ENCODE data around the gene CGB5.
"Not testable (repeated sequence)": the region's sequence is repeated elsewhere in the genome, so short reads cannot be mapped to it uniquely, and the experiment has no call there.

CGB5 gene

DNA sequence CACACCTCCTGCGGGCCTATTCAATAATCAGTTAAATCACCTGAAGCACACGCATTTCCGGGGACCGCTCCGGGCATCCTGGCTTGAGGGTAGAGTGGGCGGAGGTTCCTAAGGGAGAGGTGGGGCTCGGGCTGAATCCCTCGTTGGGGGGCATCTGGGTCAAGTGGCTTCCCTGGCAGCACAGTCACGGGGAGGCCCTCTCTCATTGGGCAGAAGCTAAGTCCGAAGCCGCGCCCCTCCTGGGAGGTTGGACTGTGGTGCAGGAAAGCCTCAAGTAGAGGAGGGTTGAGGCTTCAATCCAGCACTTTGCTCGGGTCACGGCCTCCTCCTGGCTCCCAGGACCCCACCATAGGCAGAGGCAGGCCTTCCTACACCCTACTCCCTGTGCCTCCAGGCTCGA lies at the start of gene CGB5:
Gene CGB5, plus strand, starts transcription at position 301 of the 400 bp plus-strand sequence. CDS start 362 bp downstream, outside the sequence.
- not testable (repeated sequence) for DNase-seq (ENCODE audit: low read depth, low spot score)

DNA sequence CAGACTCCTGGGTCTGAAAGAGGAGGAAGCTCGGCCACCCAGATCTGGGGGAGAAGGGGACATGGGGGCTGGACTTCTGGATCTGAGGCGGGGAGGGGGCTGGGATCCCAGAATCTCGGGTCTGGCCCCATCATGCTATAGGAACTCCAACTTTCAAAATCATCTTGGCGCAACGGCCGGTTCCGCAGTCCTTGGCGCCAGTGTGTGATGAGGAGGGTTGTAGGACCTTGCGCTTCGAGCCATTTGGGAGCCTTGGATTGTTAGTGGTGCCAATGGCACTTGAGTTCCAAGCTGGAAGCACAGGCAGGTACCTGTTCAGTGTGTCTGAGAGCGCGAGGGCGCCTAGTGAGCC lies 49.6 kb upstream of the CGB5 start:
- DNase-seq (ENCODE audit: low read depth, low spot score), result no peak

GRCh38 chr19:48997972-48998371 lies 45.7 kb upstream of the CGB5 start:
- peak; percentile 78 for DNase-seq (ENCODE audit: low read depth, low spot score)

DNA sequence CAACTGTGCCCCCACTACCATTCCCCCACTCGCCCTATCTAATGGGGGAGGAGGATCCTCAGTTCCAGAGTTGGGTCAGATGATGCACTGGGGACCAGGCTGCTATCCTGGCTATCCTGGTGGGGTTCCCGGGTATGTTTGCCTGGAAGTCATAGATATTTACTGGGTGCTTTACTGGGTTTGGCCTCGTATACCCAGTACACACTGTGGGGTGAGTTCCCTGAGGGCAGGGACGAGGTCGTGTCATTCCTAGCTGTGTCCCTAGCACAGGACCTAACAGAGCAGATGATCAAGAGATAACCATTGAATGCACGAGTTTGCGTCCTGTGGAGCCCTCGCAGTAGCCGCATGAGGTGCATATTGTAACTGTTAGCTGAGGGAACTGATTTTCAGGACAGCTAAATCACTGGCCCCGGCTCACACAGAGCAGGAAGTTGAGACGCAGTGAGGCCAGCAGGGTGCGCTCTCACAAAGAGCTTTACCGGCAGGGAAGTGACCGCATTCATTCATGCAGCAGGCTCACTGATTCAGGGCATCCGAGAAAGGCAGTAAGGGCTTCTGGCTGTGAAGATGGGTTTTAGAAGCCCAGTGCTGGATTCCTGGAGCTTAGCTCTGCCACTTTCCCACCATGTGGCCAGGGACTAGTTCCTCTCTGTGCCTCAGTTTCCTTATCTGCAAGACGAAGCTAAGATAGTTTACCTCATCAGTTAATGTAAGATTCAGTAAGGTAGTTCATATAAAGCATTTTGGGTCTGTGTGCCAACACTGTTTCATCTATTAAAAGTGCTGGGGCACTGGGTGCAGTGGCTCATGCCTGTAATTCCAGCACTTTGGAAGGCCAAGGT lies 43.9 kb upstream of the CGB5 start:
- DNase-seq (ENCODE audit: low read depth, low spot score), result peak; percentile 89

DNA sequence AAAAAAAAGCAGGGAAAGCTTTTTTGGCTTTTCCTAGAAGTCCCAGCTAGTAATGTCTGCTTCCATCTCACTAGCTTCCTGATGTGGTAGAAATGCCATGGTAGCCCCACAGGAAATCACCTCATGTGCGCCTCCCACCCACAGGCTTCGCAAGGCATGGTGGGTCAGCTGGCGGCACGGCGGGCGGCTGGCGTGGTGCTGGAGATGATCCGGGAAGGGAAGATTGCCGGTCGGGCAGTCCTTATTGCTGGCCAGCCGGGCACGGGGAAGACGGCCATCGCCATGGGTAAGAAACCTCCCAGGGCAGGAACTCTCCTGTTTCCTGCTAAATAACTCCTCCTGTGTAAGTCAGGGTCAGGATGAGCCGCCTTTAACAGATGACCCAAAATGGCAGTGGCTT lies 39.5 kb upstream of the CGB5 start:
- no peak for DNase-seq (ENCODE audit: low read depth, low spot score)

DNA sequence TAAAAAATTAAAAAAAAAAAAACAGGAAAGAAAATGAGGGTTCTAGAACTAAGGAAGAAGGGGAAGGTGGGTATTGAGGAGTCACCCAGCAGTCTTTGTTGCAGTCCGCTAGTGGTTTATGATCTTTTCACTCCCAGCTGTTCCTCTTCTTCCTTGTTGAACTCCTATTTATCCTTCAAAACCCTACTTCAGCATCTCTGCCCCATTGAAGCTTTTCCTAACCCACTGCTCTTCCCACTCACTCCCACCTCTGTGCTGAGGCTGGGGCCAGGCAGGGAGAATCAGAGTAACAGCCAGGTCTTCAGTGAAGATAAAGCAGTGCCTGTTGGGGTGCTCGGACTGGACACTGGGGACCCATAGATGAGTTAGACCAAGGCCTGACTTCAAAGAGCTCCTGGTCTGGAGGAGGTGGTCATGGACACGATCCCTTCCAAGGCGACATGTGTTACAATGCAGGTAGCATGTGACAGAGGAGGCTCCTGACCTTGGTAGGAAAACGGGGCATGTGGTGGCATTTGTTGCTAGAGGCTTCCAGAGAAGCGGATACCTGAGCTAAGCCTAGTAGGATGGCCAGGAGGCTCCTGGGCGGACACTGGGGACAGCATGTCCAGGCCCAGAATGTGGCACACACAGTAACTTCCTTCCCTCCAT lies 38.6 kb upstream of the CGB5 start:
- no peak for DNase-seq (ENCODE audit: low read depth, low spot score)

- no peak for DNase-seq (ENCODE audit: low read depth, low spot score)
Observed at GRCh38 chr19:49006905-49007304, 36.7 kb upstream of the CGB5 start.

GRCh38 chr19:49009828-49010227 lies 33.8 kb upstream of the CGB5 start:
- DNase-seq (ENCODE audit: low read depth, low spot score), result no peak

DNA sequence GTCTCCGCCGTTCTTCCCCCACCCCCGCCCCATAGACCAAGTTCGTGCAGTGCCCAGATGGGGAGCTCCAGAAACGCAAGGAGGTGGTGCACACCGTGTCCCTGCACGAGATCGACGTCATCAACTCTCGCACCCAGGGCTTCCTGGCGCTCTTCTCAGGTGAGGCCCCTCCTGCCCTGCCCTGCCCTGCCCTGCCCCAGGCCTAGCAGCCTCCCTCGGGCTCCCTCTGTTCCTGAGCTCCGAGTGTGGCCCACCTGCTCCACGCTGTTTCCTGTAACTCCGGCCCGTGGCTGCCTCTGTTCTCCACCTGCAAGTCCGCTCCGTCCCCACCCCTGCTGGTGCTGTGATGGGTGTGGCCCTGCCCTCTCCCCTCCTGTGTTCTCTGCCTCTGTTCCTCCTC lies 33.2 kb upstream of the CGB5 start:
- no peak for DNase-seq (ENCODE audit: low read depth, low spot score)

GRCh38 chr19:49011194-49011593 lies 32.5 kb upstream of the CGB5 start:
- no peak for DNase-seq (ENCODE audit: low read depth, low spot score)

DNA sequence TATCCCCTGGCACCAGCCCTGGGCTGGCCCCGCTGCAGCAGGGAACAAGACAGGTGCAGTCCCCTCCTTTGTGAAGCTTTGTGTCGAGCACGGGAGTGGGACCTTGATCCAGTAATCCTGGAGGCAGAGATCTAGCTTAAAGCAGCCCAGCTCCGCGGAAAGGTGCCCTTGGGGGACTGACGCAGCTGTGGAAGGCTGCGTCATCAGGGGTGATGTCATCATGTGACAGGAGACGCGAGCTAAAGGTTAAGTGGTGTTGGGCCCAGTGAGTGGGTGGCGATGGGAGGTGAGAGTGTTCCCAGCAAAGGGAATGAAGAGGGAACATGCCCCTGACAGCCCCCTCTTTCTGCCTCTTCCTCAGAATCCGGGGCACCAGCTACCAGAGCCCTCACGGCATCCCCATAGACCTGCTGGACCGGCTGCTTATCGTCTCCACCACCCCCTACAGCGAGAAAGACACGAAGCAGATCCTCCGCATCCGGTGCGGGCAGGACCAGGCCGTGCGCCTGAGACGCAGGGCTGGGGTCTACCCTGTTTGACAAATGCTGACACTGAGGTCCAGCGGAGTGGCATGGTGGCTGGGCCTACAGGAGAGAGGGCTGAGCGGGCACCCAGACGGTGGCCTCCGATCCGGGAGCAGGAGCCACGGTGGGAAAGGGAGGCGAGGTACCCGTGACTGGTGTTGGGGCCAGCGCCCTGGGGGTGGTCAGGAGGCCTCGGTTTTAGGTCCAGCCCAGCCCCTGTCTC lies 29.4 kb upstream of the CGB5 start:
- DNase-seq (ENCODE audit: low read depth, low spot score), result no peak

- DNase-seq (ENCODE audit: low read depth, low spot score), result no peak
Observed at GRCh38 chr19:49014870-49015255, 28.8 kb upstream of the CGB5 start.

DNA sequence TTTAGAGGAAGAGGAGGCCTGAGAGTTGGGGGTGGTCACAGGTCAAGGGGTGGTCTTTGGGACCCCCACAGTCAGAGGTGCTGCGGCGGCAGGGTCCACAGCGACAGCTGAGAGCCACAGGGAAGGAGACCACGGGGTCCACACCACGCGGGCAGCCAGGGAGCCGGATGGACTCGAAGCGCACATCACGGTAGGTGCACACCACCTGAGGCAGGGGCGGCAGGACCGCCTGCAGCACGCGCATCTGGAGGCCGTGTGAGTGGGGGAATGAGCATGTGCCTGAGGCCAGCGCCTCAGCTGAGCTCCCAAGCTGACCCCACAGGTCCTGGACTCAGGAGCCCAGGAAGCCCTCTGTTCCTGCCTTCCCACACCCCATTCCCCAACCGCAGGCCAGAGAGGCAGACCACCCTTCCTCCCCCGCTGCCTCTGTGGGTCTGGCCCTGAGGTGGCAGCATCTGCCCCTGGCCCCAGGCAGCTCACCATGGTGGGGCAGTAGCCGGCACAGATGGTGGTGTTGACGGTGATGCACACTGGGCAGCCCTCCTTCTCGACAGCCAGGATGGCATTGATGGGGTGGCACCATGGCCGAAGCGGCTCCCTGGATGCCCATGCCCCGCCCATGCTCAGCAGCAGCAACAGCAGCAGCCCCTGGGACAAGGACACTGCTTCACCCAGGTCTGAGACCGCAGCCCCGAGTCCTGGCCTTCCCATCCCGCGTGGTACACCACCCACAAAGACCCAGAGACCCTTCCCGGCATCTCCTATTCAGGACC lies 27.4 kb upstream of the CGB5 start:
- no peak for DNase-seq (ENCODE audit: low read depth, low spot score)

GRCh38 chr19:49017041-49017665 lies 26.5 kb upstream of the CGB5 start, which contains the start of gene LHB:
LHB (minus strand) TSS chr19:49017091; CDS start chr19:49017081, 10 bp downstream.
- DNase-seq (ENCODE audit: low read depth, low spot score), result no peak

DNA sequence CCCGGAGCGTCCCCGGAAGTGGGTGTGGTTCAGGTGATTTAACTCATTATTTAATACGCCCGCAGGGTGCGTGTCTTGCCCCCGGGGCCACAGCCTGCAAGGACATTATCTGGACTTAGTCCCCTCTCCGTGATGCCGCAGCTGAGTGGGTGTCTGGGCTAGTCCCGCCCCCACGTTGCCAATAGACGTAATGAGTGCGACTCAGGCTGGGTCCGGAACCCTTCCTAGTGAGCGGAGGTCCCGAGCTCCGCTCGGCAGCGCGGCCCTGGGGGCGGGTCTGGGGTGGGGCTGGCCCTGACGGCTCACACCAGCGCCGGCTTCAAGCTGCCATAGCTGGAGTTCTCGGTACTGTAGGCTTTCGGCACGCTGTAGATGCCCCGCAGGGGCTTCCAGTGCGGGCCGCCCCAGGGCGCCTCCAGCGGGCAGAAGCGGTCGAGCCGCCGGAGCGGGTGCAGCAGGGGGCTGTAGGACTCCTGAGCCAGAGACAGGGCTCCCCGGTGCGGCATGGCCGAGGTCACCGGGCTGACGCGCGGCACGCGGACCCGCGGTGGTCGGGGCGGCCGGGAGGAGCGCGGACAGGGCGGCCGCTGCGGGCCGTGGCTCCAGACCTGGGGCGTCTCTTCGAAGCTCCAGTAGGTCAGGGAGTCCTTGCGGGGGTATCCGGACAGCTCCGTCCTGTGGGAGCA lies 25.8 kb upstream of the CGB5 start:
- peak; percentile 86 for DNase-seq (ENCODE audit: low read depth, low spot score)

DNA sequence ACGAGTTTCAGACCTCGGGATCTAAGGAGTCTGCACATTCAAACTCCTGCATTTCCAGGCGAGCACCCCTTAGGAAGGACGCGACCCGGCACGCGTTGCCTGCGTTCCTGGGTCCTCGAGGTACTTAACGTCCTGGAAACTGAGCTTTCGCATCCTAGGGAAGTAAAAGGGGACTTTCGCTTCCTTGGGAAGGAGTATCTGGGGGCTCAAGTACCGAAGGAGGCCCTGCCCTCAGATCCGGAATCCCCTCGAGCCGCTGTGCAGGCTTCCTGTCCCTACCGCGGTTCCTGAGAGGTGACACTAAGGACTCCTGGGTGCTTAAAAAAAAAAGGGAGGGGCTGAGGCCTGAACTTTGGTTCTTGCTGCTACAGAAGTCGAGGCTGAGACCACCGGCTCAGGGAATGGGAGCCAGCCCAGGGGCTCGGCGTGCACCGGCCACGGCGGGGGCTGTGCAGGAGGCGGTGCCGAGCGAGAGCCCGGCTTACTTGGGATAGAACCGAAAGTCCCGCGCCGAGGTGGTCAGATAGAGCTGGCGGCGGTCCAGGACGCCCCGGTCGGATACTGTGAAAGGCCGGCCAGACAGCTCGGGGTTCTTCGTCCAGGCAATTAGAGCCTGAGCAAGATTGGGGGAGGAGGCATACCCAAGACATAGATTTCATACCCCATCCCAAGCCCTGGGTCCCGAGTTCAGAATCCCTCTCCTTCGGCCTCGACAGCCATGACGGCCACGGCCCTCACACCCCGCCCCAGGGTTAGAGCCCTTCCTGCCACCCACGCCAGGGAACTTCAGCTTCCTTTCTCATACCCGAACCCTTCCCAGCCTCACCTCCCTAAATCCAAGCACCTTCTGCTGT lies 25.0 kb upstream of the CGB5 start:
- DNase-seq (ENCODE audit: low read depth, low spot score), result peak; percentile 35

GRCh38 chr19:49019242-49019932 lies 24.3 kb upstream of the CGB5 start:
- DNase-seq (ENCODE audit: low read depth, low spot score), result peak; percentile 79

- no peak for DNase-seq (ENCODE audit: low read depth, low spot score)
Observed at GRCh38 chr19:49020342-49020741, 23.3 kb upstream of the CGB5 start.
